HG02885 (cell line): ENCODE data around the gene ERC1.
"Not testable (repeated sequence)": the region's sequence is repeated elsewhere in the genome, so short reads cannot be mapped to it uniquely, and the experiment has no call there.

Source experiments
- ATAC-seq: cut with Tn5 transposase; IDR thresholded peaks from one replicate; pipeline ENCODE4 v1.9.1; 2021; ENCODE audit warnings: mild to moderate bottlenecking; ENCODE audit not compliant: unreplicated experiment, poor library complexity

Gene ERC1

DNA sequence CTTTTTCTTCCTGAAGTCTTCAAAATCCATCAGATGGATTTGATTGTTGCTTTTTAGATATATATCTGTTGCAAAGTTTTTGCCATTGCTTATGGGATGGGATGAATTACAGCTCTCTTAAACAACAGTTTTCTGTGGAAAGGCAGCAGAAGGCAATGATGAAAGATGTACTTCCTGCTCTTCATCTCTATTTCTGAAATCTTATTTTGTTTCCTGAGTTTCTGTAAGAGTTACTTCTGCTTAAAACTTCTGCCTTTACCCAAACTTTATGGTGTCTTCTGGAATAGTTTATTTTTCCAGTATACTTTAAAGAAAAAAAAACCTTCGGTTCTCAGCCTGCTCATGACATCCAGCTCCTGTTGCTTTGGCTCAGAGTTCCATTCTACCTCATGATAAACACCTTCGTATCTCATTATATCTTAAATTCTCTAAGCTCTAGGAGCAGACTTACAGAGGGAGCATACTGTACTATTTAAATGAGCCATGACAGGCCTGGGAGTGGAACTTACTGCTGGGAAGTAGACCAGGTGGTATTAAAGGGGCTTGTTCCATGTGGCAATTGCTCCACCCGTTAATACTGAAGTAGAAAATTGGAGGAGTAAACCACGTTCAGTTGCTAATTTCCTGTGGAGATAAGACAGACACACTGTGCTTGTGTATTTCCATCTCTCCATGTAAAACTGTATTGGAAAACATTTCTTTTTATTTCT, 314.9 kb downstream of the ERC1 start:
- ATAC-seq: no peak

- no peak for ATAC-seq
These were observed 315.8 kb downstream of the ERC1 start for GRCh38 chr12:1306817-1307216.

DNA sequence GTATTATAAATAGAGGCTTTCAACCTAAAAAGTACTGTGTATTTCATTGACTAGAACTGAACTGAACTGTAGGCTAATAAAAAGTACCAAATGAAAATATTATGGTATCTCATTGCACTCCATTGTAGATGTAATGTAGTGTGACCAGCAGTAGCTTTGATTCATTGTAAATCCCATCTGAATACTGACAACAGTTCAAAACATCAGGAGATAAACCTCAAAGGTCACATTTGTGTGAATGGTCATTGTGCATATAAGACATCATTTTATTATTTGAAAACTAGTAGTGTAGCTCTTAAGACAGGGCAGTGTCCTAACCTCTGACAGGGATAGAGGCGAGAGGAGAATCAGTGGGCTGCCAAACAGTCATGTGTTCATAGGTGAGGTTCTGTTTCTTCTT, 316.8 kb downstream of the ERC1 start:
- no peak for ATAC-seq

GRCh38 chr12:1309613-1310012, 318.6 kb downstream of the ERC1 start:
- no peak for ATAC-seq

DNA sequence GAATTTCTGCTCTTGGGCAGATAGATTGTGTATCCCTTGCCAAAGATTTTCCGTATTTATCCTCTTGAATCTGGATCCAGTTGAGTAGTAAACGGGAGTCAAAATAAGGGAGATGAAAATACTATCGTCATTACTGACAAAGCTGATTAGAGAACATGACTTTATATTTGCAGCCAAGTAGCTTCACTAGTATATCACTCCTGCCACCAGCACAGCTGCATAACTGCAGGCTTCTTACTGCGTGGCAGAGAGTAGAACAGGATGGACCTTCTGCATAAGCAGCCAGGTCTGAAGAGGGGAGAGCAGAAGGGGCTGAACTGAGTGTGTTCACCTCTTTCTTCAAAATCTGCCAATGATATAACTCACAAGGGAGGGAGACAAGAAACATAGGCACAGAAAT, 319.6 kb downstream of the ERC1 start:
- no peak for ATAC-seq

- ATAC-seq: no peak
These were observed 320.1 kb downstream of the ERC1 start for GRCh38 chr12:1311145-1311544.

- no peak for ATAC-seq
These were observed 322.9 kb downstream of the ERC1 start for GRCh38 chr12:1313906-1314305.

- ATAC-seq: no peak
These were observed 323.5 kb downstream of the ERC1 start for GRCh38 chr12:1314523-1314922.

DNA sequence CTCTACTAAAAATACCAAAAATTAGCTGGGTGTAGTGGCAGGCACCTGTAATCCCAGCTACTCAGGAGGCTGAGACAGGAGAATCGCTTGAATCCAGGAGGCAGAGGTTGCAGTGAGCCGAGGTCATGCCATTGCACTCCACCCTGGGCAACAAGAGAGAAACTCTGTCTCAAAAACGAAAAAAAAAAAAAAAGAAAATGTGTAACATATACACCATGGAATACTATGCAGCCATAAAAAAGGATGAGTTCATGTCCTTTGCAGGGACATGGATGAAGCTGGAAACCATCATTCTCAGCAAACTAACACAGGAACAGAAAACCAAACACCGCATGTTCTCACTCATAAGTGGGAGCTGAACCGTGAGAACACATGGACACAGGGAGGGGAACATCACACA, 326.0 kb downstream of the ERC1 start:
- not testable (repeated sequence) for ATAC-seq

DNA sequence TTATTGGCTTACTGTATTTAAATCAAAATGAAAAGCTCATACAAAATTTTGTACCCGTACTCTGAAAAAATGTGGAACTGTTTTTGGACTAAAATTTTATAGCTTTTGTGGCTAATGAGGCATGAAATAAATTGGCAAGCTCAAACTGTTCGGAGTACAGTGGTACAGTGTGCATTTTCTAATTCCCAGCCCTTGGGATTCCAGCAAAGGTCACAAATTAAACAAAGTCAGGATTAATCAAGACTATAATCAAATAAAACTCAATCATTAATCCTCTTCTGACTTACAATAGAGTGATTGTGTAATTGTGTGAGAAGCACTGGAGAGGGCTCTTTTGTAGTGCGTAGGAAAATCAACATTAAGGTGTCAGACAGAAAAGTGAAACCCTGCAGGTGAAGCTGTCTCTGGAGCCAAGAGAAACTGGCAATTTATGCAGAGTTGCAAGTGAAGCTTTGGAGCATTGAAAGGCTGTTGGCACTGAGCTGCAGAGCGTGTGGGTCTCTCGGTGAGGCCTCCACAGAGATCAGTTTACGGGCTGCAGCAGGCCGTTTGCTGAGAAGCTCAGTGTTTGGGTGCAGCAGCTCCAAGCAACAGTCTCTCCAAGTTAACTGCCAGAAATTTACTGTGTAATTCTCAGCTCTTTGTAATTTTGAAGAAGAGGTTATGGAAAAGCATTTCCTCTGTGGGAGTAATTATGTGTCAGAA, 327.5 kb downstream of the ERC1 start:
- ATAC-seq: no peak

GRCh38 chr12:1319212-1319611, 328.2 kb downstream of the ERC1 start:
- no peak for ATAC-seq

DNA sequence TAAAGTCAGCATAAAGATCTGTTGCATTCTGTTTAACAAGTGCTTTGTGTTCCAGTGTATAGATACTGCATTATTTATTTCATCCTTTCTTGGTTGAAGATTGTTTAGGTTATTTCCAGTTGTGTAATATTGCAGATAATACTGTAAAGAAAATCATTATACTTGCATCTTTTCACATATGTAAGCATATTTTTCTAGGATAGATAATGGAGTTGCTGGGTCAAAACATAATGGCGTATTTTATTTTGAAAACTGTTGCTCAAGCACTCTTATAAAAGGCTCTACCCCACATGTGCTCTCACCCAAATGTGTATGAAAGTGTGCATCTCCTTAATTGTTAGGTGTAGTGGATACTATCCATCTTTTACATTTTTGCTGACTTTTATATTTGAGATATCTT, 329.0 kb downstream of the ERC1 start:
- ATAC-seq: no peak

DNA sequence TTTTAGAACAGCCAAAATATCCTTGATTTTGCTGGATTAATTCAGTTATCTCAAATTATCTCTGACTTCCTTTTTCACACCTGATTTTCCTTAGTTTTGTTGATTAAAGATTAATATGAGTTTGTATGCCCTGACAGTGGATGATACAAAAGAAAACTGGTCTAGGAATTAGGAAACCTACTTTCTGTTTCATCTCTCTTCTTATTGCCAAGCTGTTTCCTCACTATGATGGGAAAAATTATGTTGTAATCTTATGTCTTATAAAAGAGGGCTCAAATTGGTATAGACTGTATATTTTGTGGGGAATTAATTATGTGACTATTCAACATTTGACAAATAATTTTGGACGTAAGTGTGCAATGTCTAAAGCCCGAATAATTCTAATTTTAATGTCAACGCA, 331.8 kb downstream of the ERC1 start:
- ATAC-seq: no peak

- no peak for ATAC-seq
These were observed 333.1 kb downstream of the ERC1 start for GRCh38 chr12:1324099-1324498.

DNA sequence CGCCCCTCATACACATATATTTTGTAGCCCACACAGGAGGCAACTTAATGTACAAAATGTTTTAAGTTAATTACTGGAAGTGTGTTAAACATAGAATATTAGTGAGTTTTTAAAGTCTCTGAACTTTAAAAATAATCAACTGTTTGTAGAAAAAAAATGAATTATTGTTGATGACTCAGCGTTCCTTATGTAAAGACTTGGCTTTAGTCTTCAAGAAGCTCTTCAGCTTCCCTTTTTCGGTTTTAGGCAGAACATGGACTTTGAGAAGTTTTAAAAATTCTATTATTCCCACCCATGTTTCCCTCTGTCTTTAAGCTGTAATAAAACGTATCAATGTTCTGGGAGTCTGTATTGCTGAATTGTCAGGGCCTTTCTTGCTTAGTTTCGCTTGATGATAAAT, 333.9 kb downstream of the ERC1 start:
- no peak for ATAC-seq

GRCh38 chr12:1325666-1326065, 334.6 kb downstream of the ERC1 start:
- ATAC-seq: no peak

GRCh38 chr12:1326258-1326657, 335.2 kb downstream of the ERC1 start:
- no peak for ATAC-seq

- no peak for ATAC-seq
These were observed 337.4 kb downstream of the ERC1 start for GRCh38 chr12:1328391-1328790.

- no peak for ATAC-seq
These were observed 338.9 kb downstream of the ERC1 start for GRCh38 chr12:1329784-1330476.

GRCh38 chr12:1330477-1330827, 339.4 kb downstream of the ERC1 start:
- ATAC-seq: no peak

- ATAC-seq: no peak
These were observed 341.3 kb downstream of the ERC1 start for GRCh38 chr12:1332327-1332726.
